K562 (cell line): ENCODE results near the gene RAB17. TPM values are rescaled to one million over a fixed set of nuclear protein-coding genes. Genes with fewer than 3 reads are reported as not detected.

Experiments
- C11orf30 ChIP-seq: fragments of 450-650 bp; IDR thresholded peaks from 2 replicates; pipeline ENCODE4 v1.6.1; 2016; ENCODE audit warnings: low read depth, mild to moderate bottlenecking
- CBX1 ChIP-seq: sonication (generic); IDR thresholded peaks from 2 replicates; pipeline ENCODE4 v1.6.1; 2016; ENCODE audit warnings: antibody characterized with exemption, low read depth, mild to moderate bottlenecking
- CEBPG ChIP-seq, 3 experiments: fragments of 200-800 bp in 1 of 3; sonication (Bioruptor generic) in 1 of 3; sonication (generic) in 1 of 3; formaldehyde crosslinking in 1 of 3; IDR thresholded peaks in 2 of 3; conservative IDR thresholded peaks in 1 of 3; 2 replicates each; pipeline versions ENCODE4 v1.6.1 to v1.8.0; 2016 to 2022; ENCODE audit warnings: missing compliant biosample characterization in 2 of 3, missing genetic modification characterization in 2 of 3, mild to moderate bottlenecking in 1 of 3, missing genetic modification reagents in 1 of 3
- HIVEP1 ChIP-seq: fragments of 250-450 bp; sonication (Bioruptor Pico); IDR thresholded peaks from 2 replicates; pipeline ENCODE4 v1.4.0; 2020; ENCODE audit warnings: mild to moderate bottlenecking
- HNRNPK ChIP-seq: fragments of 200-400 bp; formaldehyde crosslinking; IDR thresholded peaks from one replicate; pipeline ENCODE4 v1.6.1; 2018; ENCODE audit warnings: mild to moderate bottlenecking, low read depth, low read length; ENCODE audit not compliant: poor library complexity, severe bottlenecking
- NFYB ChIP-seq: IDR thresholded peaks from 2 replicates; pipeline ENCODE4 v1.6.1; 2011; ENCODE audit warnings: mild to moderate bottlenecking, moderate library complexity; ENCODE audit not compliant: insufficient read length; ENCODE audit errors: extremely low read depth
- SLC30A9 ChIP-seq: fragments of 250-450 bp; sonication (Bioruptor Pico); IDR thresholded peaks from 2 replicates; pipeline ENCODE4 v1.8.0; 2022; ENCODE audit warnings: mild to moderate bottlenecking, moderate library complexity
- ZNF354B ChIP-seq: fragments of 250-450 bp; sonication (Bioruptor Pico); IDR thresholded peaks from 2 replicates; pipeline ENCODE4 v1.4.0; 2020
- polyA plus RNA-seq, 8 experiments: library from polyadenylated mRNA; depleted of rRNA in 4 of 8; stranded (reverse) in 5 of 8; unstranded in 3 of 8; fragments of >200 nt; fragmentation: Nextera tagmentation in 2 of 8; fragmentation: Illumina TruSeq in 1 of 8; extraction: Ambion mirVana in 2 of 8; extraction: Trizol in 1 of 8; gene quantifications; 2 replicates each; pipeline versions ENCODE4 v1.2.1 to v1.2.3, GENCODE V29; 2011 to 2014; ENCODE audit warnings: inconsistent platforms in 1 of 8, missing spikeins in 1 of 8
- total RNA-seq, 7 experiments: library from RNA; depleted of rRNA in 6 of 7; stranded (reverse); fragments of >200 nt in 6 of 7; fragmentation: Illumina TruSeq in 2 of 7; extraction: Trizol in 2 of 7; gene quantifications; 2 replicates each; pipeline versions ENCODE4 v1.2.1 to v1.2.3, GENCODE V29; 2011 to 2021; ENCODE audit warnings: low replicate concordance in 1 of 7
- TF ChIP-seq, protein P1 (sequence below): IDR thresholded peaks from 2 replicates; pipeline ENCODE4 v1.6.1; 2016; ENCODE audit warnings: missing genetic modification characterization, missing compliant biosample characterization
- TF ChIP-seq, protein P2 (sequence below): fragments of 450-650 bp; IDR thresholded peaks from 2 replicates; pipeline ENCODE4 v1.6.1; 2016

Gene RAB17
- total and polyA plus RNA-seq, 9 of the 15 experiments (the other 6 are each of a cell fraction or from before 2014, with no cell fraction given), result 0.13 TPM; not detected in 8

DNA sequence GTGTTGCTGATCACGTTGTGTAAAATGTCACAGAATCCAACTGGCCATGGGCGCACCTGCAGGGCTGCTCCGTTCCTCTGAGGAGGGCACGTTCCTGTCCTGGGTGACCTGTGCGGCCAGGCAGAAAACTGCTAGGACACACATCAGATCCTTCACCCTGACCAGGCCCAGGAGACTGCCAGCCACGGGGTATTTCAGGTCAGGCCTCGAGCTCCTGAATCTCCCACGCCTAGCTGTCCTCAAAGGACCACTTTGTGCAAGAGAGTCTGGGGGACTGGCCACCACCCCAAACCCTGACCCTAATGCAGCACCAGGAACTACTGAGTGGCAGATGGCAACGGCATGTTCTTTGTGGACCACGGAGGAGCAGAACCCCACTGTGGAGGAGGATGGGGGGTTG is 13.1 kb downstream of the RAB17 start (continued):
- TF ChIP-seq HIVEP1 (CRISPR knock-in tag) (no peak), NFYB (no peak), ZNF354B (CRISPR knock-in tag) (no peak), C11orf30 (no peak), SLC30A9 (CRISPR knock-in tag) (no peak), CBX1 (no peak), HNRNPK (no peak), CEBPG (CRISPR knock-in tag; IDR thresholded peaks at IDR 0.05) (no peak), CEBPG (tag; conservative IDR thresholded peaks at IDR 0.05 in 1 of 2, IDR thresholded peaks at IDR 0.05 in 1 of 2) (no peak)
- TF ChIP-seq, protein P1, sequence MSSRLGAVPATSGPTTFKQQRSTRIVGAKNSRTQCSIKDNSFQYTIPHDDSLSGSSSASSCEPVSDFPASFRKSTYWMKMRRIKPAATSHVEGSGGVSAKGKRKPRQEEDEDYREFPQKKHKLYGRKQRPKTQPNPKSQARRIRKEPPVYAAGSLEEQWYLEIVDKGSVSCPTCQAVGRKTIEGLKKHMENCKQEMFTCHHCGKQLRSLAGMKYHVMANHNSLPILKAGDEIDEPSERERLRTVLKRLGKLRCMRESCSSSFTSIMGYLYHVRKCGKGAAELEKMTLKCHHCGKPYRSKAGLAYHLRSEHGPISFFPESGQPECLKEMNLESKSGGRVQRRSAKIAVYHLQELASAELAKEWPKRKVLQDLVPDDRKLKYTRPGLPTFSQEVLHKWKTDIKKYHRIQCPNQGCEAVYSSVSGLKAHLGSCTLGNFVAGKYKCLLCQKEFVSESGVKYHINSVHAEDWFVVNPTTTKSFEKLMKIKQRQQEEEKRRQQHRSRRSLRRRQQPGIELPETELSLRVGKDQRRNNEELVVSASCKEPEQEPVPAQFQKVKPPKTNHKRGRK, result no peak
- TF ChIP-seq, protein P2, sequence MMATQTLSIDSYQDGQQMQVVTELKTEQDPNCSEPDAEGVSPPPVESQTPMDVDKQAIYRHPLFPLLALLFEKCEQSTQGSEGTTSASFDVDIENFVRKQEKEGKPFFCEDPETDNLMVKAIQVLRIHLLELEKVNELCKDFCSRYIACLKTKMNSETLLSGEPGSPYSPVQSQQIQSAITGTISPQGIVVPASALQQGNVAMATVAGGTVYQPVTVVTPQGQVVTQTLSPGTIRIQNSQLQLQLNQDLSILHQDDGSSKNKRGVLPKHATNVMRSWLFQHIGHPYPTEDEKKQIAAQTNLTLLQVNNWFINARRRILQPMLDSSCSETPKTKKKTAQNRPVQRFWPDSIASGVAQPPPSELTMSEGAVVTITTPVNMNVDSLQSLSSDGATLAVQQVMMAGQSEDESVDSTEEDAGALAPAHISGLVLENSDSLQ, result no peak
